Measurements from ENCODE around the gene NEXN.

DNA sequence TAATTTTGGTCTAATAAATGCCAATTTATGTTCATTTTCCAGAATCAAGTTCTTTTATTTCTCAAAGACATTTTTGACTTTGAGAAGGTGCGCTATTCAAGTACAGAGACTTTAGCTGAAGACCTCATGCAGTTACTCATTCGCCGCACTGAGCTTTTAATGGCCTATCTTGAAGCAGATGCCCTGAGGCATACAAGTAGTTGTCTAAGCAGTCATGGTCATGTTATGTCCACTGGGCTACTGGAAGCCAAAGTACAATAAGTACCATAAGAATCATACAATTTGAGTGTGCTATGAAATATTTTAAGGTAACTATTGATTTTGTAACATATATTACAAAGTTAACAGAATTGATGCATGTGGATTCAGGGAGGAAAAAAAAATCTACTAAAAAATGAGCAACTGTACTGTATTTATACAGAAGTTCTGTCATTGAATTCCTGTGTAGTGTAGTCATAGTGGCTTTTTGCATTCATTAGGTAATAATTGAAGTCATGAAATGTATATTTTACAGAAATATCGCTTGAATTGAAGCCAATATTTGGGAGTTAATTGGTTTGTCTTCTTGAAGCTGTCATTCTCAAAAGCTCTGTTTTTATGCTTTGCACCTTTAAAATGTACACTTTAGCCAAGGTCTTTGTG, 13.5 kb upstream of the NEXN start:
- TF ChIP-seq, protein P1, sequence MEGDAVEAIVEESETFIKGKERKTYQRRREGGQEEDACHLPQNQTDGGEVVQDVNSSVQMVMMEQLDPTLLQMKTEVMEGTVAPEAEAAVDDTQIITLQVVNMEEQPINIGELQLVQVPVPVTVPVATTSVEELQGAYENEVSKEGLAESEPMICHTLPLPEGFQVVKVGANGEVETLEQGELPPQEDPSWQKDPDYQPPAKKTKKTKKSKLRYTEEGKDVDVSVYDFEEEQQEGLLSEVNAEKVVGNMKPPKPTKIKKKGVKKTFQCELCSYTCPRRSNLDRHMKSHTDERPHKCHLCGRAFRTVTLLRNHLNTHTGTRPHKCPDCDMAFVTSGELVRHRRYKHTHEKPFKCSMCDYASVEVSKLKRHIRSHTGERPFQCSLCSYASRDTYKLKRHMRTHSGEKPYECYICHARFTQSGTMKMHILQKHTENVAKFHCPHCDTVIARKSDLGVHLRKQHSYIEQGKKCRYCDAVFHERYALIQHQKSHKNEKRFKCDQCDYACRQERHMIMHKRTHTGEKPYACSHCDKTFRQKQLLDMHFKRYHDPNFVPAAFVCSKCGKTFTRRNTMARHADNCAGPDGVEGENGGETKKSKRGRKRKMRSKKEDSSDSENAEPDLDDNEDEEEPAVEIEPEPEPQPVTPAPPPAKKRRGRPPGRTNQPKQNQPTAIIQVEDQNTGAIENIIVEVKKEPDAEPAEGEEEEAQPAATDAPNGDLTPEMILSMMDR (IDR thresholded peaks at IDR 0.05): no peak
- no peak for TF ChIP-seq POLR2A (IDR thresholded peaks at IDR 0.05)

Measured in heart left ventricle (tissue), 13 donors.